Measurements from ENCODE around the gene FZD1.

FZD1 gene

DNA sequence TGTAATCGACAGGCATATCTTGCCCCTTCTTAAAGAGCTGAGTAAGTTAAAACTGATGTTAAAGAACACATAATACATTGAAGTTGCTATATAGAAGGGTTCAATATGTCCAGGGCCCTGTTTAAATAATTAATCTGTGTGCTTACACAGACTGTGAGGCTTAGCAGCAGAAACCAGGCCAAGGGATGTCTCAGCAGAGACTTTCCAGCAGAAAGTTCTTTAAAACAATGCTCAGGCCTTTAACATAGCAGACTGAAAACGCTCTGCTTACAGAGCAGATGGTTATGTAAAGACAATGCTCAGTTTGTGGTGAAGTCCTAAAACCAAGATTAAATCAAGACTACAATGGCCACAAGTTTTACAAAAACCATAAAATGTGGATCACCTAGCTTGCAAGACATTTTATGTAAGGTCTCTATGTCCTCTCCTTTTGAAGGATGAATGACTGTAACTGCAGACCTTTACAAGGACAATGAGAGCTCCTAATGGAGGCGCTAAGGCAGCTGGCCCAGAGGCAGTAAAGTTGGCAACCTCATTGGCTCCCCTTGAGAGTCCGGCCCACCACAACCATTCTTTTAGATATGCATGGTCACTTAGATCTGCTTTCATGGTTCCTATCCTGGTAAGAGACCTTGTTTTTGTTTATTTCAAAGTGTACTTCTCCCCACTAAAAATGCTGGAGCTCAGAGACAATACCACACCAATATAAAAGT, 56.3 kb downstream of the FZD1 start:
- DNase-seq (ENCODE audit: extremely low spot score) = no peak
- ChIA-PET POLR2A (no interaction called here), CTCF (no interaction called here)
- TF ChIP-seq BHLHE40 (IDR thresholded peaks at IDR 0.05; ENCODE audit: borderline replicate concordance) (no peak), SP1 (IDR thresholded peaks at IDR 0.05) (no peak), FOXA1 (IDR thresholded peaks at IDR 0.05) (no peak), ZNF384 (IDR thresholded peaks at IDR 0.05) (no peak), FOXM1 (IDR thresholded peaks at IDR 0.05; ENCODE audit: borderline replicate concordance) (no peak), NFRKB (IDR thresholded peaks at IDR 0.05) (no peak), L3MBTL2 (conservative IDR thresholded peaks at IDR 0.05) (no peak), ELF4 (IDR thresholded peaks at IDR 0.05) (no peak), HDGF (IDR thresholded peaks at IDR 0.05; ENCODE audit: borderline replicate concordance) (no peak), CTBP1 (IDR thresholded peaks at IDR 0.05; ENCODE audit: borderline replicate concordance) (no peak), SUZ12 (IDR thresholded peaks at IDR 0.05) (no peak), ARNT (IDR thresholded peaks at IDR 0.05) (no peak), TARDBP (IDR thresholded peaks at IDR 0.05) (no peak), FOXK2 (IDR thresholded peaks at IDR 0.05) (no peak), LEF1 (IDR thresholded peaks at IDR 0.05; ENCODE audit: borderline replicate concordance) (no peak)
- TF ChIP-seq, protein P1, sequence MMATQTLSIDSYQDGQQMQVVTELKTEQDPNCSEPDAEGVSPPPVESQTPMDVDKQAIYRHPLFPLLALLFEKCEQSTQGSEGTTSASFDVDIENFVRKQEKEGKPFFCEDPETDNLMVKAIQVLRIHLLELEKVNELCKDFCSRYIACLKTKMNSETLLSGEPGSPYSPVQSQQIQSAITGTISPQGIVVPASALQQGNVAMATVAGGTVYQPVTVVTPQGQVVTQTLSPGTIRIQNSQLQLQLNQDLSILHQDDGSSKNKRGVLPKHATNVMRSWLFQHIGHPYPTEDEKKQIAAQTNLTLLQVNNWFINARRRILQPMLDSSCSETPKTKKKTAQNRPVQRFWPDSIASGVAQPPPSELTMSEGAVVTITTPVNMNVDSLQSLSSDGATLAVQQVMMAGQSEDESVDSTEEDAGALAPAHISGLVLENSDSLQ (IDR thresholded peaks at IDR 0.05) = no peak

Data from HEK293T (cell line).